ENCODE data around the gene C19orf25.
A peak's percentile ranks its signal among the peaks of the same experiment; 100 is the strongest.
"Not testable (repeated sequence)": the region's sequence is repeated elsewhere in the genome, so short reads cannot be mapped to it uniquely, and the experiment has no call there.

C19orf25 gene

DNA sequence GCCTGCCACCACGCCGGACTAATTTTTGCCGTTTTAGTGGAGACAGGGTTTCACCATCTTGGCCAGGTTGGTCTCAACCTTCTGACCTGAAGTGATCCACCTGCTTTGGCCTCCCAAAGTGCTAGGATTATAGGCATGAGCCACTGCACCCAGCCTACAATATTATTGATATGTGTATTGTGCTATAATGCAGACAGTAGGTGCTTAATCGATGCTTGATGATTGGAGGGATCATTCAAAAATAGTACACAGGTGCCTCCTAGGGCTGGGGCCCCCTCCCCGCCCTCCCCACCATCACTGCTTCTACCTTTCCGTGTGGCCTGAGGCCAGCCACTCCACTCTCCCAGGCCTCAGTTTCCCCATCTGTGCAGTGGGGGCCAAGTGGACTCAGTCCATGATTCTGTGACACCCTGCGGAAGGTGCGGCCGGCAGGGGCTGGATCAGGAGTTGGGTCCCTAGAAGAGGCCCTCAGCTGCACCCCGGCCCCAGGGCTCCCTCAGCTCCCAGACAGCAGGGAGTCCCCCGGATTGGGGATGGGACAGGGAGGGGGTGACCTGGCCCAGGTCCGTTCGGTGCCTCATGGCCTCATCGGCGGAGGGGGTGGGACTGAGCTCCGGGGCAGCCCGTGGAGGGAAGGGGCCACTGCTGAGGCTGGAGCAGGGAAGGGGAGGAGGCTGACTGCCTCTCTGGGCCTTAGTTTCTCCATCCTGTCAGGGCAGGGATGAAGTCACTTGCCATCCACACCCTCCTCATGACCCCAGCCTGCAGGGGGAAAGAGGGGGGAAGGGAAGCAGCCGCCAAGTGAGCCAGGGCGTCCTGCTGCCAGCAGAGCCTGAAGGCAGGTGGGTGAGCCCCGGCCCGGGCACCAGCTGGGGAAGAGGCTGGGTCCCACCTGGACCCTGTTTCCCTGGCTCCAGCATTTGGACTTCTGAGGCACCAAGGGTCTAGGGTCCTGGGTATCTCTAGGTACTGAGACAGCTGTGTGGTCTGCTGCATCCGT lies 32.6 kb upstream of the C19orf25 start:
- no peak for DNase-seq

DNA sequence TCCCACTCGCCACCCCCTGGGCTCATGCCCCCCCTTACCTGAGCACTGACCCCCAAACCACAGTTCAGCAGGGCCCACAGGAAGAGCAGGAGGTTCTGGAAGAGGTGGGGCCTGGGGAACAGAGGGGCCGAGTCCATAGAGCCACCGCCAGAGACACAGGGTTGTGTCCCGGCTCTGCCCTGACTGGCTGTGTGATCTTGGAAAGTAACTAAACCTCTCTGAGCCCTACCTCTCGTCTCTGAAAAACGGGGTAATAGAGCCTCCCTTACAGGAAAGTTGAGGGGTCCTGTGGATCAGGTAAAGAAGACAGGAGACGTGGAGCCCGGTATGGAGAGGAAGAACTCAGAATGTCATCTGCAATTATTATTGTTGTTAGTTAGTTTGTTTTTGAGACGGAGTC lies 31.8 kb upstream of the C19orf25 start:
- DNase-seq: no peak

GRCh38 chr19:1510442-1510806 lies 31.4 kb upstream of the C19orf25 start:
- DNase-seq: no peak

DNA sequence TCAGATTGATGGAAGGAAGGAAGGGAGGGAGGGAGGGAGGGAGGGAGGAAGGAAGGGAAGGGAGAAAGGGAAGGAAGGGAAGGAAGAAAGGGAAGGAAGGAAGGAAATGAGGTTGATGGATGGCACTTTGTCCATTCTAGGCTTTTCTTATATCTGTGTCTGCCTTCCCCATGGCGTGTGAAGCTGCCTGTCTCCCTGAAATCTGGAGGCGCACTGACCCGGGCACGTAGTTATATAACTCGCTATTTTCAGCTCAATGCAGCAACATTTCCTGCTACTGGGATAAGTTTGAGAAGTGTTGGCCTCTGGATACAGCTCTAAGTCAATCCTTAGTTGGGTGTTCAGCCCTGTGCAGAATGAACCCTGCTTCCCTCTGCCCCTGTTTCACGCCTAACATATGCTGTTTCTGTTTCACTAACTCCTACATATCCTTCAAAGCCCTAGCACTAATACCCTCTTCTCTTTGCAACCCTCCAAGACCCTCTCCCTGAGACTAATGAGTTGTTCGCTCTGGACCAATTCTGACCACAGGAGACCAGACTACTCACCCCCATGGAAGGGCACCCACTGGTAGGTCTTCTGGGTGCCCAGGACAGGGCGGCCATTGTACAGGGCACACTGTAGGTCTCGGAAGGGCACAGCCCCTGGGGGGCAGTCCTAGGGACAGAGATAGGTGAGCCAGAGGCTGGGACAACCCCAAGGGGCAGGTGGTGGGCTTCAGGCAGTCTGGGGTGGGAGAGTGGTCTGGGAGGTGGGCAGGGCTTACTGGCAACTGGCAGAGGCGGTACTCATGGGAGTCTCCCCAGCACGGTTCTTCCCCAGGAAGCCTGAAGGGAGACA lies 30.8 kb upstream of the C19orf25 start:
- no peak for DNase-seq

DNA sequence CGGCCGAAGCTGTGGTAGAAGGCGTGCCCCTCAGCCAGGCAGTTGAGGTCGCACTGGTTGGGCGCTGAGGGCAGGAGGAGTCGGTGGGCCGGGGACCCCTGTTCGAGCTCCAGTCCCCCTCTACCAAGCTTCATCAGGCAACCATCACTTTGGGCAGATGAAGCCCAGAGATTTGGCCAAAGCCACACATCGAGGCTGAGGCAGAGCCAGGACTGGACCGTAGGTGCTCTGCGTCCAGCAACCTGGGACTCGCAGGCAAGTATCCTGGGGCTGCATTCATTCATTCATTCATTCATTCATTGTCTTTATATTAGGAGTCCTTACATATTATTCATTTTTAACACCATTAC lies 29.5 kb upstream of the C19orf25 start:
- no peak for DNase-seq

DNA sequence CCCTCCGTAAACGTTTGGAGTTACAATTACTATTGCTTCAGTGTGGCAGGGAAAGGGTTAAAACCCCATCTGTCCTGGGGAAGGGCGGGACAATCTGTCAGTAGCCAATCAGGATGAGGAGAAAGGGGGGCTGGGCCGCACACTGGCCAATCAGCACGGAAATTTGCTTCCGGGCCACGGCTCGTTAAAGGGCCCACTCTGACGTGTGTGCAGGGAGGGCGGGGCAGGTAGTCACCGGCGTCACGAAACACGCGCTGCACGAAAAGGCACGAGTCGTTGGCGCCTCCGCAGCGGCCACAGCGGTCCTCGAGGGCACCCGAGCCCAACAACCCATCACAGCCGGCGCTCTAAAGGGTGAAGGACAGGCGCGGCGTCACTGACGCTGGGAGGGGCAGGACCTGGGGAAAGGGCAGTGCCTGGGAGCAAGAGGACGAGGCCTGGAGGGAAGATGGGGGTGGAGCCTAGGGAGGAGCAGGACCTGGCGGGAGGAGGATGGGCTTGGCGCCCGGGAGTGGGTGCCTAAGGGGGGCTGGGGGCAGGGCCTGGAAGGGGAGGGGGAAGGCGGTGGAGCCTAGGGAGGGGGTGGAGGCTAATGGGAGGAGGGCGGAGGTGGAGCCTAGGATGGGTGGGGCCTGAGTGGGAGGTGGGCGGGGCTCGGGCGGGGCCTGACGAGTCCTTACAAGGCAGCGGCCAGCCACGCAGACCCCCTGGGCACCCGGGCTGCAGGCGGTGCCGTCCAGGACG lies 28.9 kb upstream of the C19orf25 start:
- DNase-seq: peak; percentile 91

DNA sequence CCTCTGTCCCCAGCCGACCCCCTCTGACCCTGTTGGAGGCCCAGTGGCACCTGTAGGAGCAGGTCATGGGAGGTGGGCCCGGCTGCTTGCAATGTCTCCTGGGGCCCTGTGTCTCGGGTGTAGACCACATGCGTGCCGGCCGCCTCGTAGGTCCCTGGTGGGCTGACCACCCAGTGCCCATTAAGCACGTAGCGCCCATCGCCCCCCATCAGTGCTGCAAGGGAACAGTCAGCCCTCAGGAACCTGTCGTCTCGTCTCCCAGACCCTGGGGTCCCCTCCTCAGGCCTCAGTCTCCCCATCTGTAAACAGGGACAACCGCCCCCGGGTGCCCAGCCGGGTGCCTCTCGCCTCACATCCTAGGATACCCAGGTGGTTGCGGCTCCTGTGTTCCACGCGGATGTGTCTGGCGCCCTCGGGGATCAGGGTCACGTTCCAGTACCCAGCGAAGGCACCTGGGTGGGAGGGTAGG lies 28.2 kb upstream of the C19orf25 start:
- DNase-seq: no peak

DNA sequence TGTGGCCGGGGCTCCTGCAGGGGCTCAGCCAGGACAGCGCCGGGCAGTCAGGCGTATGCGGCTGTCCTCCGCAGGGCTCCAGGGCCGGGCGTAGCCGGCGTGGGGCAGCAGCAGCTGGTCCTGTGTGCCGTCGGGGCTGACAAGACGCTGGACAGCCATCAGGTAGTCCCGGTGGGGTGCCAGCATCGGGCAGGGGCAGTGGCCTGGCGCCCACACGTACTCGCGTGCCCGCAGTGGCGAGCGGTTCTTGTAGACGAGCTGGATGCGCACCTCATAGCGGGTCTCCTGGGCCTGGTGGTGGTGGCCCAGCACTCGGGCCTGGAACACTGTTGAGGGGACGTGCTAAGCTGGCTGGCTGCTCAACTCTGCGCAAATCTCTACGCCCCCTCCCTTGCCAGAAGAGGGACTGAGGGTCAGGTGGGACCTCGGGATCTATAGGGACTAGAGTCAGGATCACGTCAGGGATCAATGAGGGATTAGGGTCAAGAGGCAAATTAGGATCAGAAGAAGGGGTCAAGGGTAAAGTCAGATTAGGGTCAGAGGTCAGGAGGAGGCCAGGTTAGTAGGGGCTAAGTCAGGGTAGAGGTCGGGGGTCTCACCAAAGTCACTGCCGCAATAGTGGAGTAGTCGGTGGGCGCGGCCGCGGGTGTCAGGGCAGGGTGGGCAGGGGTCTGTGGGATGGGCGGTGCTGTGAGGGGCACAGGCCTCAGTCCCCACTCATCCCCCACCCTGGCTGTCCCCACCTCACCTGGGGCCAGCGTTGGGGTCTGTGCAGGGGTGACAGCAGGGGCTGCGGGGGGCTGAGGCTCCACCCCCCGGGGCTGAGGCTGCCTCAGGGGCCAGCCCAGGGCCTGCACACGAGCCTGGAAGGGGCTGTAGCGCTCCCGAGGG lies 27.2 kb upstream of the C19orf25 start:
- no peak for DNase-seq

DNA sequence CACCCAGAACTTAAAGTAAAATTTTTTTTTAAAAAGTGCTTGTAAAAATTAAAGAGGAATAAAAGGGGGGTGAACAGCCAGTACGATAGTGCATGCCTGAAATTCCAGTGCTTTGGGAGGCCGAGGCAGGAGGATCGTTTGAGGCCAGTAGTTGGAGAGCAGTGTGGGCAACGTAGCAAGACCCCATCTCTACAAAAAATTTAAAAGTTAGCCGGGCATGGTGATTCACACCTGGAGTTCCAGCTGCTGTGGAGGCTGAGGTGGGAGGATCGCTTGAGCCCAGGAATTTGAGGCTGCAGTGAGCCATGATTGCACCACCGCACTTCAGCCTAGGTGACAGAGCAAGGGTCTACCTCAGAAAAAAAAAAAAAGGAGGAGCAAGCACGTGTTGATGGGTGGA lies 26.0 kb upstream of the C19orf25 start:
- no peak for DNase-seq

GRCh38 chr19:1503925-1504773 lies 25.1 kb upstream of the C19orf25 start:
- DNase-seq: no peak

GRCh38 chr19:1503089-1503924 lies 24.3 kb upstream of the C19orf25 start:
- peak; percentile 72 for DNase-seq

DNA sequence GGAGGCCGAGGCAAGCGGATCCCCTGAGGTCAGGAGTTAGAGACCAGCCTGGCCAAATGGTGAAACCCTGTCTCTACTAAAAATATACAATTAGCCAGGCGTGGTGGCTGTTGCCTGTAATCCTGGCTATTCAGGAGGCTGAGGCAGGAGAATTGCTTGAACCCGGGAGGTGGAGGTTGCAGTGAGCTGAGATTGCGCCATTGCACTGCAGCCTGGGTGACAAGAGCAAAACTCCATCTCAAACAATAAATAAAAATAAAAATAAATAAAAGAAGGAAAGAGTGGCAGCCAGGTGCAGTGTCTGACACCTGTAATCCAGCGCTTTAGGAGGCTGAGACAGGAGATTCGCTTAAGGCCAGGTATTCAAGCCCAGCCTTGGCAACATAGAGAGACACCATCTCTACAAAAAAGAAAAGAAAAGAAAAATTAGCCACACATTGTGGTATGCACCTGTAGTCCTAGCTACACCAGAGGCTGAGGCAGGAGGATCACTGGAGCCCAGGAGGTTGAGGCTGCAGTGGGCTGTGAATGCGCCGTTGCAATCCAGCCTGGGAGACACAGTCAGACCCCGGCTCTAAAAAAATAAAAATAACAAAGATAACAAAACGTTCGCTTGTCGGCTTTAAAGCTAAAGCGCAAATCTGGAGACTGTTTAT lies 23.5 kb upstream of the C19orf25 start:
- no peak for DNase-seq

- no peak for DNase-seq
Measured at GRCh38 chr19:1501200-1501595, 22.2 kb upstream of the C19orf25 start.

DNA sequence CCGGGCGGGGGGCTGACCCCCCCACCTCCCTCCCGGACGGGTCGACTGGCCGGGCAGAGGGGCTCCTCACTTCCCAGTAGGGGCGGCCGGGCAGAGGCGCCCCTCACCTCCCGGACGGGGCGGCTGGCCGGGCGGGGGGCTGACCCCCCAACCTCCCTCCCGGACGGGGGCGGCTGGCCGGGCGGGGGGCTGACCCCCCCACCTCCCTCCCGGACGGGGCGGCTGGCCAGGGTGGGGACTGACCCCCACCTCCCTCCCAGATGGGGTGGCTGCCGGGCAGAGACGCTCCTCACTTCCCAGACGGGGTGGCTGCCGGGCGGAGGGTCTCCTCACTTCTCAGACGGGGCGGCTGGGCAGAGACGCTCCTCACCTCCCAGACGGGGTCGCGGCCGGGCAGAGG lies 20.2 kb upstream of the C19orf25 start:
- not testable (repeated sequence) for DNase-seq

DNA sequence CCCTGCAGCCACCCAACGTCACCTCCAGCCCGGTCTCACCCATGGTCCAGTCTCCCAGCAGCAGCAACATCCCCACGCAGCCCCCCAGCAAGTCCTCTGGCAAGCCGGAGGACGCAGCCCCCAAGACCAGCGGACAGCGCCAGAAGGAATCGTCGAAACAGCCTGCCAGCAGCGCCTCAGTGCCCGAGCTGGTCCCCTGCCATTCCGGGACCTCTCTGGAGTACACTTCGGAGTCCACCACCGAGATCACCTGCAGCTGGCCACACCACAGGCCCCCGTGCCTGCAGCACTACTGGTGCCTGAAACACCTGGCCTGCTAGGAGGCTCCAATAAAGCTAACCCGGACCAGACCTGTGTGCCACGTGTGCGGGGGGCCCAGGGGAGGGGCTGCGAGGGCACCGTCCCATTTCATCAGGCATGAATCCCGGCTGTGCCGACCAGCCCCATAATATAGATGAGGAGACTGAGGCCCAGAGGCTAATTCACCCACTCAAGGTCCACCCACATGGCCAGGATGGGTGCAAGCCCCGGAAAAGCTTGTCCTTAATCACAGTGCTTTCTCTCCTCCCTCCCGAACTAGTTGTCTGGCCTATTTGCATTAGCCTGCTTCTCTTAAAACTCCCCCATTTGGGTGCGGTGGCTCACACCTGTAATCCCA lies 18.7 kb upstream of the C19orf25 start:
- DNase-seq: no peak

DNA sequence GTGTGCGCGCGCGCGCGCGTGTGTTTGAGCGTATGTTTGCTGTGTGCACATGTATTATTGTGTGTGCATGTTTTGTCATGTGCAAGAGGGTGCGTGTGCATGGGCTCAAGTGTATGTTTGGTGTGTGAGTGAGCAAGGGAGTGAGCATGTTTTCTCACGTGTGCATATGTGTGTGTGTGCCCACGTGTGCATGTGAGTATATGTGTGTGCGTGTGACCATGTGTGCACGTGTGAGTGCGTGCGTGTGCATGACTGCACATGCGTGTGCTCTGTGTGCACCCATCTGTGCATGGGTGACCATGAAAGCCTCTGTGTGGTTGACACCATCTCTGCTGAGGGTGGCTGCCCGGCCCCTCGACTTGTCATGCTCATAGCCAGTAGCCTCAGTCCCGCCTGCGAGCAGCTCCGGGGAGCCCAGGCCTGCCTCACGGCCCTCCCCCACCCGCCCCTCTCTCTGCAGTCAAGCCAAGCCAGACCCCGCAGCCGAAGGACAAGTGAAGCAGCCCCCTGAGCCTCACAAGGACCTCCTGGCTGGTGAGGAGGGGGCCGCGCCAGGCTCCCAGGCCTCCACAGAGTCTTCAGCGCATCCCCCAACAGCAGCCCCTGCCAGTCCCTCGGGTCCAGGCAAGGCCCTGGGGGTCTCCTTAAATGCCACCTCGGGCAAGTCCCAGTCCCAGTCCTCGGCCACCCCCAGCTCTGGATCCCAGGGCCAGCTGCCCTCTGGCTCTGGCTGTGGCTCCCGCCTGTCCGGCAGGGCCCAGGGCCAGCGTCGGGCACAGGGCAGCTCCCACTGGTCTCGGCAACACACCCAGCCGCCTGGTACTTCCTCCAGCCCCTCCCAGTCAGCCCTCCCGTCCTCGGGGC lies 17.9 kb upstream of the C19orf25 start:
- no peak for DNase-seq

- DNase-seq: no peak
Measured at GRCh38 chr19:1495799-1496713, 17.0 kb upstream of the C19orf25 start.
